A673 (cell line): Measurements from ENCODE around the gene TNS1. TPM values are rescaled to one million over a fixed set of nuclear protein-coding genes. Genes with fewer than 3 reads are reported as not detected.

Experiments used
- BruUV-seq: library from RNA; stranded (reverse); fragments of 400-500 nt; replicated peaks from 2 replicates; lab custom pipeline; 2021; lab: Mats Ljungman, UMichigan
- CTCF ChIA-PET: fragments of 300-600 bp; sonication (Branson Sonifier 250); formaldehyde crosslinking; loops from one replicate; lab custom pipeline; 2022; ENCODE audit warnings: antibody characterized with exemption; lab: Charles Lee
- POLR2A ChIA-PET: fragments of 300-600 bp; sonication (Branson Sonifier 250); formaldehyde crosslinking; loops from one replicate; lab custom pipeline; 2022; ENCODE audit warnings: antibody characterized with exemption; ENCODE audit not compliant: low non-redundant PET; lab: Charles Lee
- DNase-seq: peaks from one replicate; pipeline ENCODE4 v3.0.0-alpha.2; 2015; ENCODE audit warnings: low spot score
- H3K27ac ChIP-seq: fragments of 200-600 bp; sonication (generic); 2 replicates; pipeline ENCODE4 v1.5.1; 2016; ENCODE audit warnings: mixed run types, low read depth, mild to moderate bottlenecking, mixed read lengths, antibody characterized with exemption, low read length; ENCODE audit not compliant: poor library complexity, severe bottlenecking
- H3K27me3 ChIP-seq: fragments of 200-600 bp; sonication (generic); replicated peaks from 2 replicates; pipeline ENCODE4 v1.6.1; 2017; ENCODE audit warnings: mixed run types, low read depth, mild to moderate bottlenecking, mixed read lengths, antibody characterized with exemption, low read length; ENCODE audit not compliant: insufficient read depth, poor library complexity
- H3K36me3 ChIP-seq: fragments of 200-600 bp; sonication (generic); 2 replicates; pipeline ENCODE4 v1.6.1; 2016; ENCODE audit warnings: mixed run types, mild to moderate bottlenecking, mixed read lengths, antibody characterized with exemption, low read length; ENCODE audit not compliant: insufficient read depth, poor library complexity, severe bottlenecking
- H3K4me1 ChIP-seq: fragments of 200-600 bp; sonication (generic); 2 replicates; pipeline ENCODE4 v1.6.1; 2017; ENCODE audit warnings: mixed run types, mild to moderate bottlenecking, mixed read lengths, antibody characterized with exemption, low read length; ENCODE audit not compliant: insufficient read depth, poor library complexity, severe bottlenecking
- H3K4me3 ChIP-seq: fragments of 200-600 bp; sonication (generic); 2 replicates; pipeline ENCODE4 v1.5.1; 2016; ENCODE audit warnings: low read depth, mixed run types, mild to moderate bottlenecking, mixed read lengths, low read length; ENCODE audit not compliant: poor library complexity, severe bottlenecking
- H3K9me3 ChIP-seq: fragments of 200-600 bp; sonication (generic); 2 replicates; pipeline ENCODE4 v1.6.1; 2016; ENCODE audit warnings: mixed run types, low read depth, mild to moderate bottlenecking, mixed read lengths, antibody characterized with exemption, low read length; ENCODE audit not compliant: poor library complexity, severe bottlenecking
- EZH2 ChIP-seq: fragments of 200-600 bp; sonication (generic); IDR thresholded peaks from 2 replicates; pipeline ENCODE4 v1.6.1; 2017; ENCODE audit warnings: borderline replicate concordance, low read depth, mild to moderate bottlenecking, mixed read lengths, antibody characterized with exemption, low read length; ENCODE audit not compliant: poor library complexity, severe bottlenecking
- intact Hi-C: fragments of 100-400 bp; cut with micrococcal nuclease; formaldehyde crosslinking; loops from one replicate; pipeline ENCODE4 v1.10.0; 2022; ENCODE audit not compliant: unreplicated experiment
- total RNA-seq: library from RNA; stranded (reverse); gene quantifications from 2 replicates; pipeline ENCODE4 v1.2.3, GENCODE V29; 2021
- TF ChIP-seq, protein P1 (sequence below): fragments of 300-800, 200-600 bp; sonication (generic); conservative IDR thresholded peaks from 2 replicates; pipeline ENCODE4 v1.5.1; 2017; ENCODE audit warnings: low read depth, mild to moderate bottlenecking, antibody characterized with exemption, low read length, moderate library complexity, mixed read lengths

TNS1 gene
- total RNA-seq, 1 experiment from 2014 or later = 99.6 TPM

DNA sequence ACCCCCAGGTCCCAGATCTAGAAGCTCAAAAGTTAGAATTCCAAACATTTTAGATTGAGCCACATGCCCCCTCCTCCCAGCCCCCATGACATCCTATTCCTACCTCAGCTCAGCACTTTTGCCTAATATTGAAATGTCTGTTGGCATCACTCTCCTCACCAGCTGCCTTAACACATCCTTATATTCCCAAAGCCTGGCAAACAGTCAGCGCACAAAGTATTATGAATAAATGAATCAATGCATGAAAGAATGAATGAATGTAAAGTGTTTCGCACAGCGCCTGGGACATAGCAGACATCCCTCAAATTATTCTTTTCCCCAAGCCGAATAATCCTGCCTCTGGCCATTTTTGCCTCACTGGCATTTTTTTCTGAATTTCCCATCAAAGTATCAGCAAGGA, 175.8 kb downstream of the TNS1 start:
- CTCF ChIA-PET = no interaction called here
- H3K9me3 ChIP-seq = no peaks in the 10 kb centered on the region
- H3K27me3 ChIP-seq = no peaks in the 10 kb centered on the region
- no peak overlapping the region for H3K4me3 ChIP-seq
- DNase-seq = no peak
- no peak overlapping the region for H3K27ac ChIP-seq
- peaks cover 10% of the 10 kb centered on the region for H3K36me3 ChIP-seq
- intact Hi-C loops = no loop called here
- TF ChIP-seq, protein P1, sequence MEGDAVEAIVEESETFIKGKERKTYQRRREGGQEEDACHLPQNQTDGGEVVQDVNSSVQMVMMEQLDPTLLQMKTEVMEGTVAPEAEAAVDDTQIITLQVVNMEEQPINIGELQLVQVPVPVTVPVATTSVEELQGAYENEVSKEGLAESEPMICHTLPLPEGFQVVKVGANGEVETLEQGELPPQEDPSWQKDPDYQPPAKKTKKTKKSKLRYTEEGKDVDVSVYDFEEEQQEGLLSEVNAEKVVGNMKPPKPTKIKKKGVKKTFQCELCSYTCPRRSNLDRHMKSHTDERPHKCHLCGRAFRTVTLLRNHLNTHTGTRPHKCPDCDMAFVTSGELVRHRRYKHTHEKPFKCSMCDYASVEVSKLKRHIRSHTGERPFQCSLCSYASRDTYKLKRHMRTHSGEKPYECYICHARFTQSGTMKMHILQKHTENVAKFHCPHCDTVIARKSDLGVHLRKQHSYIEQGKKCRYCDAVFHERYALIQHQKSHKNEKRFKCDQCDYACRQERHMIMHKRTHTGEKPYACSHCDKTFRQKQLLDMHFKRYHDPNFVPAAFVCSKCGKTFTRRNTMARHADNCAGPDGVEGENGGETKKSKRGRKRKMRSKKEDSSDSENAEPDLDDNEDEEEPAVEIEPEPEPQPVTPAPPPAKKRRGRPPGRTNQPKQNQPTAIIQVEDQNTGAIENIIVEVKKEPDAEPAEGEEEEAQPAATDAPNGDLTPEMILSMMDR = no peak
- BruUV-seq = no TSS peak
- POLR2A ChIA-PET = no interaction called here
- H3K4me1 ChIP-seq = no peaks in the 10 kb centered on the region

DNA sequence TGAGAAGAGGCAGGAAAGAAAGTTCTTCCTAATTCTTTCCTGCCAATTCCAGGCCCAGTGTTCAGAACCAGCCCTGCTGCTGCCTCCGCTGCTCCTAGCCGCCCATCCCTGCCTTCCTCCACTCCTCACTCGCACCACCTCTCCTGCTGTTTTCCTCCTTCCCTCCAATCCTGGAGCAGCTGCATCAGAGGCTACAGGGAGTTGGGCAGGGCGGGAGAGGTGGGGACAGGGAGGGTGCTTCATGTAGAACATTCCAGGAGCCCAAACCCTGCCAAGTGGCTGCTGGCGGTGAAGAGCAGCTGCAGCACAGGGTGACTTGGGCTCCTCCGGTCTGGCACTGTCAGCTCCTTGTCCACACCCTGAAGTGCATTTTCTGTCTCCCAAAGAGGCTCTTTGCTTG, 176.3 kb downstream of the TNS1 start:
- TF ChIP-seq, protein P1 = no peak
- TF ChIP-seq EZH2 = no peak
- ChIA-PET CTCF (no interaction called here), POLR2A (interaction anchor here (0.6 kb wide), 1 partner anchor 18 kb away, joined by 3 read pairs; no protein-coding TSS in a partner anchor)
- H3K27me3 ChIP-seq = no peaks in the 10 kb centered on the region
- H3K4me3 ChIP-seq = no peak overlapping the region
- no TSS peak for BruUV-seq
- no peaks in the 10 kb centered on the region for H3K9me3 ChIP-seq
- peaks cover 10% of the 10 kb centered on the region for H3K36me3 ChIP-seq
- no peak for DNase-seq
- intact Hi-C loops = no loop called here
- no peak overlapping the region for H3K27ac ChIP-seq
- H3K4me1 ChIP-seq = no peaks in the 10 kb centered on the region

DNA sequence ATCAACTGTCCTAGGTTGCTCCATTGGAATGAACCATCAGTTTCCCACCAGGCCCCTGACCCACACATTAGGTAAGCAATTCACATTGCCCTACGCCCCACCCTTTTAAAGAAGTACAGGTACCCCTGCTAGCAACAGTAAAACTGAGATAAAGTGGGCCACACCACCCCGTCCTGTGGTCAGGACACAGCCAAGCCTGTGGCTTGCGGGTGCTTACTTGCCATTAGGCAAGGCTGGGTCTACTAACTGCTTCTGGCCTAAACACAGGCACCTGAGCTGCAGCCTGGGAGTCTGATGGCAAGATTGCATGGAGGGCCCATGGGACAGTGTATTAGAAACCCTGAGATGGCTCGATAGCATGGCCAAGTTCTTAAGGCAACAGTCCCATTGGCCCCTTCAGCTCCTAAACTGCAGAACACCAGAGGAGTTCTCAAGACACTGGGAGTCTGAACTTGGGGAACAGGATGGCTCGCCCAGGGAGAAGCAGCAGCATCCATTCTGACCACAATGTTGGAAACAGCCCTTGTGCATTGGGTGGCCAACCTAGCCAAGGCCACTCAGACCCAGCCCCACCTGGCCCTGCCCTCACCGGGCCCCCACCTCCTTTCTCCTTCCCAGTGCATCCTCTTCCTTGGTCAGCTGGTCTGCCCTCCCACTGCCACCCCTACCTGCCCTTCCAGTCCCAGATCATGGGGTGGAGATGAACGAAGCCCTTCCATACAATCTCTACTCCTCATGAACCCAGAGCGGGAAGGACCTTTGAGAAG, 177.1 kb downstream of the TNS1 start:
- Histone ChIP-seq H3K27me3 (no peaks in the 10 kb centered on the region), H3K36me3 (peaks cover 10% of the 10 kb centered on the region), H3K27ac (no peak overlapping the region), H3K9me3 (no peaks in the 10 kb centered on the region), H3K4me3 (no peak overlapping the region), H3K4me1 (no peaks in the 10 kb centered on the region)
- intact Hi-C loops = no loop called here
- ChIA-PET POLR2A (no interaction called here), CTCF (no interaction called here)
- BruUV-seq = no TSS peak
- no peak for DNase-seq
- TF ChIP-seq, protein P1 = no peak
- TF ChIP-seq EZH2 = no peak
